GM12878 (cell line): ENCODE measurements around the gene GTSF1L. TPM values are rescaled to one million over a fixed set of nuclear protein-coding genes. Genes with fewer than 3 reads are reported as not detected.

Experiments used
- ATAC-seq: fragments of 200-7000 bp; cut with Tn5 transposase; 3 replicates; pipeline ENCODE4 v1.9.1; 2020; ENCODE audit warnings: mild to moderate bottlenecking, moderate library complexity
- BruUV-seq: library from RNA; stranded (reverse); fragments of 400-500 nt; replicated peaks from 2 replicates; lab custom pipeline; 2021; lab: Mats Ljungman, UMichigan
- CTCF ChIA-PET: fragments of 300-600 bp; sonication (Branson Sonifier 250); formaldehyde crosslinking; extraction: SDS; loops from one replicate; lab custom pipeline; 2021; ENCODE audit warnings: inconsistent platforms; lab: Yijun Ruan, JAX
- POLR2A ChIA-PET: fragments of 350-600 bp; formaldehyde crosslinking; extraction: SDS; loops from one replicate; lab custom pipeline; 2021; ENCODE audit warnings: inconsistent platforms; lab: Charles Lee
- RAD21 ChIA-PET: fragments of 300-600 bp; sonication (Branson Sonifier 250); formaldehyde crosslinking; loops from one replicate; lab custom pipeline; 2023; ENCODE audit warnings: antibody characterized with exemption; ENCODE audit not compliant: unreplicated experiment; lab: Charles Lee
- SMC1A ChIA-PET: fragments of 300-600 bp; sonication (Branson Sonifier 250); formaldehyde crosslinking; loops from one replicate; lab custom pipeline; 2023; ENCODE audit not compliant: unreplicated experiment, uncharacterized antibody; lab: Charles Lee
- DNase-seq: peaks from one replicate; pipeline ENCODE4 v3.0.0-alpha.2; 2011; ENCODE audit warnings: low read depth, low spot score
- FAIRE-seq: peaks from 3 replicates; lab custom pipeline; 2011; peaks lifted over from hg19 to GRCh38; lab: Jason Lieb, UNC
- H2AFZ ChIP-seq: 2 replicates; pipeline ENCODE4 v1.6.0; 2011; ENCODE audit warnings: low read depth, low read length, control low read depth; ENCODE audit not compliant: control insufficient read depth
- H3K27ac ChIP-seq: 2 replicates; pipeline ENCODE4 v1.5.1; 2011; ENCODE audit warnings: control low read depth; ENCODE audit not compliant: control insufficient read depth, insufficient read depth
- H3K27me3 ChIP-seq, 2 experiments: replicated peaks in 1 of 2; 2 replicates each; pipeline versions ENCODE4 v1.6.0 to v1.6.1; 2011; ENCODE audit warnings: low read length in 1 of 2; ENCODE audit not compliant: control insufficient read depth in 2 of 2, insufficient read depth in 2 of 2
- H3K36me3 ChIP-seq, 2 experiments: 2 replicates each; pipeline ENCODE4 v1.5.1; 2011; ENCODE audit warnings: low read length in 1 of 2; ENCODE audit not compliant: control insufficient read depth in 2 of 2, insufficient read depth in 2 of 2
- H3K4me1 ChIP-seq: 2 replicates; pipeline ENCODE4 v1.6.1; 2011; ENCODE audit warnings: mild to moderate bottlenecking, low read length, moderate library complexity, mixed read lengths; ENCODE audit not compliant: control insufficient read depth, insufficient read depth
- H3K4me2 ChIP-seq: 2 replicates; pipeline ENCODE4 v1.6.0; 2011; ENCODE audit warnings: control low read depth; ENCODE audit not compliant: control insufficient read depth, insufficient read depth
- H3K4me3 ChIP-seq: fragments of 200-600 bp; sonication (generic); 2 replicates; pipeline ENCODE4 v1.5.1; 2016
- H3K79me2 ChIP-seq: 2 replicates; pipeline ENCODE4 v1.6.0; 2011; ENCODE audit warnings: low read length; ENCODE audit not compliant: control insufficient read depth, insufficient read depth
- H3K9ac ChIP-seq: 2 replicates; pipeline ENCODE4 v1.8.0; 2011; ENCODE audit warnings: low read length, control low read depth, mixed read lengths; ENCODE audit not compliant: control insufficient read depth, insufficient read depth
- H3K9me3 ChIP-seq: replicated peaks from 3 replicates; pipeline ENCODE4 v1.5.1; 2011; ENCODE audit warnings: mild to moderate bottlenecking, low read length; ENCODE audit not compliant: control insufficient read depth, insufficient read depth
- H4K20me1 ChIP-seq: 2 replicates; pipeline ENCODE4 v1.6.0; 2011; ENCODE audit not compliant: control insufficient read depth, insufficient read depth
- EGR1 ChIP-seq, 2 experiments: IDR thresholded peaks; 1 replicate in 1 of 2; 2 replicates in 1 of 2; pipeline ENCODE4 v1.6.1; 2011 to 2012; ENCODE audit warnings: low read depth in 2 of 2, low read length in 2 of 2, borderline replicate concordance in 1 of 2, mild to moderate bottlenecking in 1 of 2, moderate library complexity in 1 of 2
- ETV6 ChIP-seq, 2 experiments: fragments of 450-650 bp in 1 of 2; IDR thresholded peaks in 1 of 2; conservative IDR thresholded peaks in 1 of 2; 2 replicates each; pipeline ENCODE4 v1.6.1; 2014; ENCODE audit warnings: antibody characterized with exemption in 1 of 2, borderline replicate concordance in 1 of 2, low read depth in 1 of 2, mild to moderate bottlenecking in 1 of 2, moderate library complexity in 1 of 2
- KDM1A ChIP-seq: fragments of 200-600 bp; sonication (generic); IDR thresholded peaks from 2 replicates; pipeline ENCODE4 v1.6.1; 2016; ENCODE audit warnings: borderline replicate concordance
- STAT3 ChIP-seq: IDR thresholded peaks from 2 replicates; pipeline ENCODE4 v1.6.1; 2011; ENCODE audit warnings: low read depth, low read length, improper control_type of control experiment
- WGBS: methylation state at CpG from one replicate; pipeline ENCODE4 v1.1.6; 2016; ENCODE audit warnings: low lambda C conversion rate; ENCODE audit not compliant: insufficient replicate concordance, insufficient coverage; ENCODE audit errors: missing lambda C conversion rate; 5-methylcytosine and 5-hydroxymethylcytosine counted together
- in situ Hi-C: fragments of 300-500 bp; cut with MboI; formaldehyde crosslinking; loops from 9 replicates; pipeline ENCODE4 v1.14.3; 2018; ENCODE audit warnings: mixed read lengths
- intact Hi-C: fragments of 100-400 bp; cut with micrococcal nuclease; formaldehyde crosslinking; loops from one replicate; pipeline ENCODE4 v1.14.2; 2022; ENCODE audit not compliant: unreplicated experiment
- polyA plus RNA-seq, 11 experiments: library from polyadenylated mRNA; depleted of rRNA in 4 of 11; unstranded in 6 of 11; stranded (reverse) in 5 of 11; fragments of >200 nt; fragmentation: Nextera tagmentation in 4 of 11; fragmentation: Illumina TruSeq in 1 of 11; extraction: Ambion mirVana in 4 of 11; extraction: Trizol in 1 of 11; gene quantifications; 1 replicate in 1 of 11; 2 replicates in 10 of 11; pipeline versions ENCODE4 v1.2.1 to v1.2.3, GENCODE V29; 2011 to 2016; ENCODE audit warnings: inconsistent platforms in 2 of 11, missing spikeins in 2 of 11, low read depth in 1 of 11
- total RNA-seq, 4 experiments: library from RNA; depleted of rRNA in 3 of 4; stranded (reverse); fragments of >200 nt in 3 of 4; fragmentation: Illumina TruSeq in 1 of 4; extraction: Trizol in 1 of 4; gene quantifications; 2 replicates each; pipeline versions ENCODE4 v1.2.1 to v1.2.3, GENCODE V29; 2013 to 2021
- TF ChIP-seq, protein P1 (sequence below): IDR thresholded peaks from 2 replicates; pipeline ENCODE4 v1.6.1; 2012; ENCODE audit warnings: low read depth, low read length, improper control_type of control experiment

Gene GTSF1L
- total and polyA plus RNA-seq, 10 of the 15 experiments (the other 5 are each of a cell fraction or from before 2014, with no cell fraction given): 0.56 to 2.4 (median 1.3) TPM

GRCh38 chr20:43770342-43770741 is 43.5 kb upstream of the GTSF1L start:
- in situ Hi-C loops (no loop called here), intact Hi-C loops (no loop called here)
- CTCF ChIA-PET: interaction anchor here (0.6 to 0.7 kb wide), 2 partner anchors 17 to 543 kb away, joined by 3 read pairs; no protein-coding TSS in a partner anchor
- ATAC-seq: no peak
- H3K36me3 ChIP-seq: no peaks in the 10 kb centered on the region
- POLR2A ChIA-PET: no interaction called here
- no peaks in the 10 kb centered on the region for H3K79me2 ChIP-seq
- no peaks in the 10 kb centered on the region for H4K20me1 ChIP-seq
- H3K9ac ChIP-seq: no peak overlapping the region
- TF ChIP-seq KDM1A (no peak), ETV6 (conservative IDR thresholded peaks at IDR 0.05 in 1 of 2, IDR thresholded peaks at IDR 0.05 in 1 of 2; ENCODE audit: borderline replicate concordance in 1 of 2, low read depth in 1 of 2) (peak in 1 of 2 experiments; percentile 49; a peak in 1 of 4 replicates), EGR1 (IDR thresholded peaks at IDR 0.05; ENCODE audit: borderline replicate concordance in 1 of 2, low read depth in 2 of 2, low read length in 2 of 2) (no peak), STAT3 (no peak)
- TF ChIP-seq, protein P1, sequence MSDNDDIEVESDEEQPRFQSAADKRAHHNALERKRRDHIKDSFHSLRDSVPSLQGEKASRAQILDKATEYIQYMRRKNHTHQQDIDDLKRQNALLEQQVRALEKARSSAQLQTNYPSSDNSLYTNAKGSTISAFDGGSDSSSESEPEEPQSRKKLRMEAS: no peak
- no peak overlapping the region for H3K4me3 ChIP-seq
- H3K27me3 ChIP-seq: 0 out of 4 replicates have a peak, but pooled peaks cover 0 to 2% of the 10 kb centered on the region in 2 experiments
- no peak overlapping the region for H2AFZ ChIP-seq
- SMC1A ChIA-PET: interaction anchor here (1.1 to 1.3 kb wide), 2 partner anchors 14 to 52 kb away, joined by 3 to 5 read pairs; no protein-coding TSS in a partner anchor
- WGBS: 63% methylated on average over 3 of the region's 3 CpGs
- no peaks in the 10 kb centered on the region for H3K4me1 ChIP-seq
- no peak for DNase-seq
- H3K4me2 ChIP-seq: no peak overlapping the region
- RAD21 ChIA-PET: no interaction called here
- BruUV-seq: no TSS peak
- no peak overlapping the region for H3K27ac ChIP-seq
- no peak for FAIRE-seq
- H3K9me3 ChIP-seq: no peaks in the 10 kb centered on the region
